ENCODE data around the gene SPEF2. TPM values are rescaled to one million over a fixed set of nuclear protein-coding genes. Genes with fewer than 3 reads are reported as not detected.

SPEF2 gene
- total and polyA plus RNA-seq, 2 experiments from 2014 or later = 5.1 TPM

DNA sequence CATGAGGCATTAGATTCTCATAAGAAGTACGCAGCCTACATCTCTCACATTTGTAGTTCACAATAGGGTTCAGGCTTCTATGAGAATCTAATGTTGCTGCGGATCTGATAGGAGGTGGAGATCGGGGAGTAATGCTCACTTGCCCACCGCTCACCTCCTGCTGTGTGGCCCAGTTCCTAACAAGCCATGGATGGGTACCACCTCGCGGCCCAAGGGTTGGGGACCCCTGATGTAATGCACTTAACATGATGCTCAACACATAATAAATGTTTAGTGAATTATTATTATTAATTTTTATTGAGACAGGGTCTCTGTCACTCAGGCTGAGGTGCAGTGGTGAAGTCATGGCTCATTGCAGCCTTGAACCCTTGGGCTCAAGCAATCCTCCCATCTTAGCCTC is 134.3 kb downstream of the SPEF2 start:
- no peaks in the 10 kb centered on the region for H3K79me2 ChIP-seq
- H2AFZ ChIP-seq = no peak overlapping the region
- no peaks in the 10 kb centered on the region for H3K9me3 ChIP-seq (ENCODE audit: low read depth)
- TF ChIP-seq EZH2phosphoT487 (IDR thresholded peaks at IDR 0.05; ENCODE audit: low read depth, severe bottlenecking, unreplicated experiment) (no peak), EZH2 (IDR thresholded peaks at IDR 0.05; ENCODE audit: borderline replicate concordance) (no peak)
- TF ChIP-seq, protein P1, sequence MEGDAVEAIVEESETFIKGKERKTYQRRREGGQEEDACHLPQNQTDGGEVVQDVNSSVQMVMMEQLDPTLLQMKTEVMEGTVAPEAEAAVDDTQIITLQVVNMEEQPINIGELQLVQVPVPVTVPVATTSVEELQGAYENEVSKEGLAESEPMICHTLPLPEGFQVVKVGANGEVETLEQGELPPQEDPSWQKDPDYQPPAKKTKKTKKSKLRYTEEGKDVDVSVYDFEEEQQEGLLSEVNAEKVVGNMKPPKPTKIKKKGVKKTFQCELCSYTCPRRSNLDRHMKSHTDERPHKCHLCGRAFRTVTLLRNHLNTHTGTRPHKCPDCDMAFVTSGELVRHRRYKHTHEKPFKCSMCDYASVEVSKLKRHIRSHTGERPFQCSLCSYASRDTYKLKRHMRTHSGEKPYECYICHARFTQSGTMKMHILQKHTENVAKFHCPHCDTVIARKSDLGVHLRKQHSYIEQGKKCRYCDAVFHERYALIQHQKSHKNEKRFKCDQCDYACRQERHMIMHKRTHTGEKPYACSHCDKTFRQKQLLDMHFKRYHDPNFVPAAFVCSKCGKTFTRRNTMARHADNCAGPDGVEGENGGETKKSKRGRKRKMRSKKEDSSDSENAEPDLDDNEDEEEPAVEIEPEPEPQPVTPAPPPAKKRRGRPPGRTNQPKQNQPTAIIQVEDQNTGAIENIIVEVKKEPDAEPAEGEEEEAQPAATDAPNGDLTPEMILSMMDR (IDR thresholded peaks at IDR 0.05; ENCODE audit: poor library complexity) = no peak
- no peak overlapping the region for H3K27ac ChIP-seq
- no peaks in the 10 kb centered on the region for H3K27me3 ChIP-seq
- DNase-seq (ENCODE audit: low spot score) = no peak
- no peaks in the 10 kb centered on the region for H4K20me1 ChIP-seq (ENCODE audit: insufficient read depth, poor library complexity, severe bottlenecking)
- no peaks in the 10 kb centered on the region for H3K4me1 ChIP-seq (ENCODE audit: insufficient read depth)
- no peaks in the 10 kb centered on the region for H3K9me2 ChIP-seq (replicated peaks; ENCODE audit: insufficient read depth)
- WGBS (ENCODE audit: low lambda C conversion rate, missing lambda C conversion rate) = 93% methylated on average over 6 of the region's 6 CpGs
- H3K4me2 ChIP-seq = no peak overlapping the region
- no peaks in the 10 kb centered on the region for H3K36me3 ChIP-seq (replicated peaks; ENCODE audit: insufficient read depth, low read depth)
- H3K4me3 ChIP-seq = no peak overlapping the region

DNA sequence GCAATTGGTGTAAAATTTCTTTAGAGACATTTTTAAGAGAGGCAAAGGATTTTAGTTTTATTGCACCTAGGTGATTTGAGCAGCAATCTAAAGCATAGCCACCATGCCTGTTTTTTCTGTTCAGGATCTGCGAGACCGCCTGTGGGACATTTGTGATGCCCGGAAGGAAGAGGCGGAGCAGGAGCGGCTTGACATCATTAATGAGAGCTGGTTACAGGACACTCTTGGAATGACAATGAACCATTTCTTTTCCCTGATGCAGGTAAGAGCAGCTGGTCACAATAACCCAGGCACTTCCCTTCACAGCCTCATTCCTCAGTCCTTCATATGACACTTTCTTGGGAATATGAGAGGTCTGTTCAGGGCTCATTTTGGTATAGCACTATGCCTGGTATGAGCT is 135.8 kb downstream of the SPEF2 start:
- H3K9me2 ChIP-seq (replicated peaks; ENCODE audit: insufficient read depth) = no peaks in the 10 kb centered on the region

DNA sequence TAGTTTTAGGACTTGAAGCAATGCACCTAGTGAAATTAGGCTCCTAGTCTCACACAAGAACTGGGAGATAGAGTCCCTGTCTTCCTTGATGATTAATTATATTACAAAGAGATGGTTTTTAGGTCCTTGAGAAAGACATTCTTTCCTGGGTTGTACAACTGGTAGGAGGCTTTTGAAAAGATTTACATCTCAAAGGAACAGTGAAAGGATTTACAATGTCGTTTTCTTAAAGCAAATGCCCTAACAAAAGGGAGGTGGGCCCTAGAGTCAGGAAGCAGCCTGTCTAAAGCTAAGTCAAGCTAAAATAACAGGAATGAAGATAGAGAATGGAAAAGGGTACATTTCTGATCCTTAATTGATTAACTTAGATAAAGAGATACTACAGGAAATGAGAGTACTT is 136.8 kb downstream of the SPEF2 start:
- Histone ChIP-seq H3K9me2 (replicated peaks; ENCODE audit: insufficient read depth) (no peaks in the 10 kb centered on the region), H3K27ac (no peak overlapping the region), H3K36me3 (replicated peaks; ENCODE audit: insufficient read depth, low read depth) (no peaks in the 10 kb centered on the region), H3K4me1 (ENCODE audit: insufficient read depth) (no peaks in the 10 kb centered on the region), H3K9me3 (ENCODE audit: low read depth) (no peaks in the 10 kb centered on the region), H2AFZ (no peak overlapping the region), H3K4me2 (no peak overlapping the region), H3K79me2 (no peaks in the 10 kb centered on the region), H3K4me3 (no peak overlapping the region), H4K20me1 (ENCODE audit: insufficient read depth, poor library complexity, severe bottlenecking) (no peaks in the 10 kb centered on the region), H3K27me3 (no peaks in the 10 kb centered on the region)
- WGBS (ENCODE audit: low lambda C conversion rate, missing lambda C conversion rate) = 24% methylated on average over 1 of the region's 1 CpG
- TF ChIP-seq EZH2phosphoT487 (IDR thresholded peaks at IDR 0.05; ENCODE audit: low read depth, severe bottlenecking, unreplicated experiment) (no peak), EZH2 (IDR thresholded peaks at IDR 0.05; ENCODE audit: borderline replicate concordance) (no peak)
- TF ChIP-seq, protein P1 (IDR thresholded peaks at IDR 0.05; ENCODE audit: poor library complexity) = no peak
- no peak for DNase-seq (ENCODE audit: low spot score)

More for the DNA sequence above, 135.8 kb downstream of the SPEF2 start:
- no peak overlapping the region for H3K4me2 ChIP-seq
- H3K36me3 ChIP-seq (replicated peaks; ENCODE audit: insufficient read depth, low read depth) = no peaks in the 10 kb centered on the region
- no peak overlapping the region for H2AFZ ChIP-seq
- no peaks in the 10 kb centered on the region for H3K4me1 ChIP-seq (ENCODE audit: insufficient read depth)
- no peak overlapping the region for H3K4me3 ChIP-seq
- DNase-seq (ENCODE audit: low spot score) = no peak
- H3K9me3 ChIP-seq (ENCODE audit: low read depth) = no peaks in the 10 kb centered on the region
- no peaks in the 10 kb centered on the region for H4K20me1 ChIP-seq (ENCODE audit: insufficient read depth, poor library complexity, severe bottlenecking)
- TF ChIP-seq, protein P1 (IDR thresholded peaks at IDR 0.05; ENCODE audit: poor library complexity) = no peak
- TF ChIP-seq EZH2phosphoT487 (IDR thresholded peaks at IDR 0.05; ENCODE audit: low read depth, severe bottlenecking, unreplicated experiment) (no peak), EZH2 (IDR thresholded peaks at IDR 0.05; ENCODE audit: borderline replicate concordance) (no peak)
- no peak overlapping the region for H3K27ac ChIP-seq
- 75% methylated on average over 5 of the region's 5 CpGs for WGBS (ENCODE audit: low lambda C conversion rate, missing lambda C conversion rate)
- no peaks in the 10 kb centered on the region for H3K27me3 ChIP-seq
- no peaks in the 10 kb centered on the region for H3K79me2 ChIP-seq

DNA sequence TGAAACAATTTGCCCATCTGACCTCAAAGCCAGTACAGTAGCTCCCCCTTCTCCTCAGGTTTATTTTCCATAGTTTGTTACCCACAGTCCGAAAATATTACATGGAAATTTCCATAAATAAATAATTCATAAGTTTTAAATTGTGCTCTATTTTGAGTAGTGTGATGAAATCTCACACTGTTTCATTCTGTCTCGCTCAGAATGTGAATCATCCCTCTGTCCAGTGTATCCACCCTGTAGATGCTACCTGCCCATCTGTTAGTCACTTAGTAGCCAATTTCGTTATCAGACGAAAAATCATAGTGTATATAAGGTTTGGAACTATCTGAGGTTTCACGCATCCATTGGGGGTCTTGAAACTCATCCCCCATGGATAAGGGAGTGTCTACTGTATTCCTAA is 138.3 kb downstream of the SPEF2 start:
- 85% methylated on average over 5 of the region's 5 CpGs for WGBS (ENCODE audit: low lambda C conversion rate, missing lambda C conversion rate)
- Histone ChIP-seq H4K20me1 (ENCODE audit: insufficient read depth, poor library complexity, severe bottlenecking) (no peaks in the 10 kb centered on the region), H3K4me3 (no peak overlapping the region), H3K36me3 (replicated peaks; ENCODE audit: insufficient read depth, low read depth) (no peaks in the 10 kb centered on the region), H3K9me3 (ENCODE audit: low read depth) (no peaks in the 10 kb centered on the region), H3K79me2 (no peaks in the 10 kb centered on the region), H3K27ac (no peak overlapping the region), H2AFZ (no peak overlapping the region), H3K4me1 (ENCODE audit: insufficient read depth) (no peaks in the 10 kb centered on the region), H3K9me2 (replicated peaks; ENCODE audit: insufficient read depth) (no peaks in the 10 kb centered on the region), H3K4me2 (no peak overlapping the region), H3K27me3 (no peaks in the 10 kb centered on the region)
- DNase-seq (ENCODE audit: low spot score) = no peak
- TF ChIP-seq, protein P1 (IDR thresholded peaks at IDR 0.05; ENCODE audit: poor library complexity) = no peak
- TF ChIP-seq EZH2phosphoT487 (IDR thresholded peaks at IDR 0.05; ENCODE audit: low read depth, severe bottlenecking, unreplicated experiment) = no peak
- TF ChIP-seq EZH2 (IDR thresholded peaks at IDR 0.05; ENCODE audit: borderline replicate concordance) = no peak
